ENCODE measurements around the gene BMAL2.
A peak's percentile ranks its signal among the peaks of the same experiment; 100 is the strongest.

DNA sequence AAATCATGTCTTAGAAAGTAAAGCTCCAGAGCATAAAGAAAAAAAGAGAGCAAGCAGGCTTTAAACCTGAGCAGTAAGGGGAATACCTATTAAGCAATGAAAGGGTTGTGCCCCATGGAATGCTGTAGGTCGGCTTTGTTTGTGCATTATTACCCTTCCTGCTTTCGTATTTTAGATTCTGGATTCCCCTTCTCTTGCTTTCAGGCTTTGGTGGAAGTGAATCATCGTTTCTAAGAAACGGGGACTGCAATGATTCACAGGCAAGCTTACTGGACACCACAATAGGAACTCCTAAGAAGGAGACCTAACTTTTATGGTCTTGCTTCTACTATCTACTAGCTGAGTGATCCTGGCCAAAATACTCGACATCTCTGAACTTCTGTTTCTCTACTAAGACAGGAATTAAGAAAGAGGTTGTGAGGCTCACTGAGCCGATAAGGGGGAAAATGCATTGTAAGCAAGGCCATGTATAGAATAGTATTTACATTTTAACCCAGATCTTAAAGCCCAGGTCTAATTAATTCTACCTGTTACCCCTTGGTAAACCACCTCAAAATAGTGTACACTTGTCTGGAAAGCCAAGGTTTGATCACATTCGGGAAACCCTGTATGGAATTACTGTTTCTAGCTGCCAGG is 1.2 kb upstream of the BMAL2 start:
- TF ChIP-seq CTCF (IDR thresholded peaks at IDR 0.05) (no peak), POLR2AphosphoS5 (IDR thresholded peaks at IDR 0.05) (peak; percentile 69)
